ENCODE data around the gene OAF. TPM values are rescaled to one million over a fixed set of nuclear protein-coding genes. Genes with fewer than 3 reads are reported as not detected.
A peak's percentile ranks its signal among the peaks of the same experiment; 100 is the strongest.

Gene OAF
- total and polyA plus RNA-seq, 4 donors = 15.0 to 151 (median 82.0) TPM

DNA sequence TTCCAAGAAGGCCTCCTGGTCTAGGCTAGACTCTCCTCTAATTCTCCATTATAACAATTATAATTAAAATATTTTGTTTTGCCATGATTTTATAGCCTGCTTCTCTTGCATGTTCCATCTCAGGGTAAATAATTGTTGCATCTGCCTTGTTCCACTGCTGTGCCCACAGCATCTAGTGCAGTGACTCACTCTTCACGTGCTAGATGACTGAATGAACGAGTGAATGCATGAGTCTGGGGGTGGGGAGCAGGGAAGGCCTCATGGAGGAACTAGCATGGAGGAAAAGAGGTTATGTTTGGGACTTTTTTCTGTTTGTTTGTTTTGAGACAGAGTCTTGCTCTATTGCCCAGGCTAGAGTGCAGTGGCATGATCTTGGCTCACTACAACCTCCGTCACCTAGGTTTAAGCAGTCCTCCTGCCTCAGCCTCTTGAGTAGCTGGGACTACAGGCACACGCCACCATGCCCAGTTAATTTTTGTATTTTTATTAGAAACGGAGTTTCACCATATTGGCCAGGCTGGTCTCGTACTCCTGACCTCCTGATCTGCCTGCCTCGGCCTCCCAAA is 5.2 kb upstream of the OAF start:
- Histone ChIP-seq H3K36me3 (ENCODE audit: control insufficient read depth in 4 of 4, insufficient read depth in 3 of 4, low read depth in 1 of 4, low read length in 3 of 4) (no peaks in the 10 kb centered on the region), H3K9me3 (ENCODE audit: control insufficient read depth in 4 of 4, low read length in 3 of 4) (no peaks in the 10 kb centered on the region), H3K4me1 (ENCODE audit: control insufficient read depth in 4 of 4, insufficient read depth in 4 of 4, low read length in 3 of 4) (peaks cover 7 to 52% (median 18%) of the 10 kb centered on the region in 4 donors), H3K27ac (ENCODE audit: low read depth in 1 of 2, low read length in 2 of 2) (no peak overlapping the region), H3K9ac (ENCODE audit: low read depth in 1 of 2, low read length in 2 of 2) (no peak overlapping the region), H3K27me3 (ENCODE audit: control insufficient read depth in 4 of 4, insufficient read depth in 4 of 4, low read length in 3 of 4) (no peaks in the 10 kb centered on the region), H3K4me3 (ENCODE audit: low read depth in 1 of 3, low read length in 3 of 3) (no peak overlapping the region)
- no peak for DNase-seq (ENCODE audit: low spot score)
- 89% methylated on average over 7 of the region's 7 CpGs for WGBS
- no peak for TF ChIP-seq HNF4A (conservative IDR thresholded peaks at IDR 0.05)
- no peak for TF ChIP-seq GABPA (IDR thresholded peaks at IDR 0.05 in 1 of 2, conservative IDR thresholded peaks at IDR 0.05 in 1 of 2)
- TF ChIP-seq TAF1 (conservative IDR thresholded peaks at IDR 0.05) = no peak
- TF ChIP-seq, protein P1, sequence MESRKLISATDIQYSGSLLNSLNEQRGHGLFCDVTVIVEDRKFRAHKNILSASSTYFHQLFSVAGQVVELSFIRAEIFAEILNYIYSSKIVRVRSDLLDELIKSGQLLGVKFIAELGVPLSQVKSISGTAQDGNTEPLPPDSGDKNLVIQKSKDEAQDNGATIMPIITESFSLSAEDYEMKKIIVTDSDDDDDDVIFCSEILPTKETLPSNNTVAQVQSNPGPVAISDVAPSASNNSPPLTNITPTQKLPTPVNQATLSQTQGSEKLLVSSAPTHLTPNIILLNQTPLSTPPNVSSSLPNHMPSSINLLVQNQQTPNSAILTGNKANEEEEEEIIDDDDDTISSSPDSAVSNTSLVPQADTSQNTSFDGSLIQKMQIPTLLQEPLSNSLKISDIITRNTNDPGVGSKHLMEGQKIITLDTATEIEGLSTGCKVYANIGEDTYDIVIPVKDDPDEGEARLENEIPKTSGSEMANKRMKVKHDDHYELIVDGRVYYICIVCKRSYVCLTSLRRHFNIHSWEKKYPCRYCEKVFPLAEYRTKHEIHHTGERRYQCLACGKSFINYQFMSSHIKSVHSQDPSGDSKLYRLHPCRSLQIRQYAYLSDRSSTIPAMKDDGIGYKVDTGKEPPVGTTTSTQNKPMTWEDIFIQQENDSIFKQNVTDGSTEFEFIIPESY (IDR thresholded peaks at IDR 0.05) = no peak
- TF ChIP-seq, protein P2, sequence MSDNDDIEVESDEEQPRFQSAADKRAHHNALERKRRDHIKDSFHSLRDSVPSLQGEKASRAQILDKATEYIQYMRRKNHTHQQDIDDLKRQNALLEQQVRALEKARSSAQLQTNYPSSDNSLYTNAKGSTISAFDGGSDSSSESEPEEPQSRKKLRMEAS (IDR thresholded peaks at IDR 0.05) = no peak
- TF ChIP-seq RXRA (IDR thresholded peaks at IDR 0.05) = no peak
- no peak for TF ChIP-seq YY1 (IDR thresholded peaks at IDR 0.05)
- TF ChIP-seq SP1 (IDR thresholded peaks at IDR 0.05) = no peak
- no peak for TF ChIP-seq JUND (IDR thresholded peaks at IDR 0.05)

DNA sequence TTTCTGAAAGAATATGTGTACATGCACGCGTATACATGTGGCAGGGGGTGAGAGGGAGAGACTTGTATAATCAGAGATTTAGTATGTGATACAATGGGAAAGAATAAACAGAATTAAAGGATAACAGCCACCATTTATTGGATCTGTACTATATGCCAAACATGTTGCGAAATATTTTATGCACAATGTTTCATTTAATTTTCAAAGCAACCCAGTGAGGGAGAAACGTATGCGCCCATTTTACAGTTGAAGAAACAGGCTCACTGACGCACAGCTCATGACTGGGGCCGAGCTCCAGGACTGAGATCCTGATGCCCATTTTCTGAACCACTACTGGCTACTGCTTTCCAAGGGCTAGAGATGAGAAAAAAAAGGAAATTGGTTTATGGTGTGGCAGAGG is 3.3 kb upstream of the OAF start:
- peak overlapping the region; percentile 93 to 95 for H3K27ac ChIP-seq (ENCODE audit: low read depth in 1 of 2, low read length in 2 of 2)
- peaks cover 7 to 52% (median 18%) of the 10 kb centered on the region in 4 donors for H3K4me1 ChIP-seq (ENCODE audit: control insufficient read depth in 4 of 4, insufficient read depth in 4 of 4, low read length in 3 of 4)
- TF ChIP-seq HNF4G (IDR thresholded peaks at IDR 0.05) (no peak), FOXA2 (IDR thresholded peaks at IDR 0.05) (no peak), HNF4A (conservative IDR thresholded peaks at IDR 0.05) (no peak), NR2F2 (IDR thresholded peaks at IDR 0.05) (no peak), GABPA (IDR thresholded peaks at IDR 0.05 in 1 of 2, conservative IDR thresholded peaks at IDR 0.05 in 1 of 2) (no peak), YY1 (IDR thresholded peaks at IDR 0.05) (no peak), RAD21 (IDR thresholded peaks at IDR 0.05) (no peak)
- TF ChIP-seq, protein P1 (IDR thresholded peaks at IDR 0.05) = no peak
- H3K4me3 ChIP-seq (ENCODE audit: low read depth in 1 of 3, low read length in 3 of 3) = peak overlapping the region in 1 of 3 donors; percentile 47
- H3K9me3 ChIP-seq (ENCODE audit: control insufficient read depth in 4 of 4, low read length in 3 of 4) = no peaks in the 10 kb centered on the region
- 71% methylated on average over 7 of the region's 7 CpGs for WGBS
- DNase-seq (ENCODE audit: low spot score) = no peak
- H3K9ac ChIP-seq (ENCODE audit: low read depth in 1 of 2, low read length in 2 of 2) = peak overlapping the region in 1 of 2 donors; percentile 58
- no peaks in the 10 kb centered on the region for H3K36me3 ChIP-seq (ENCODE audit: control insufficient read depth in 4 of 4, insufficient read depth in 3 of 4, low read depth in 1 of 4, low read length in 3 of 4)
- H3K27me3 ChIP-seq (ENCODE audit: control insufficient read depth in 4 of 4, insufficient read depth in 4 of 4, low read length in 3 of 4) = no peaks in the 10 kb centered on the region

DNA sequence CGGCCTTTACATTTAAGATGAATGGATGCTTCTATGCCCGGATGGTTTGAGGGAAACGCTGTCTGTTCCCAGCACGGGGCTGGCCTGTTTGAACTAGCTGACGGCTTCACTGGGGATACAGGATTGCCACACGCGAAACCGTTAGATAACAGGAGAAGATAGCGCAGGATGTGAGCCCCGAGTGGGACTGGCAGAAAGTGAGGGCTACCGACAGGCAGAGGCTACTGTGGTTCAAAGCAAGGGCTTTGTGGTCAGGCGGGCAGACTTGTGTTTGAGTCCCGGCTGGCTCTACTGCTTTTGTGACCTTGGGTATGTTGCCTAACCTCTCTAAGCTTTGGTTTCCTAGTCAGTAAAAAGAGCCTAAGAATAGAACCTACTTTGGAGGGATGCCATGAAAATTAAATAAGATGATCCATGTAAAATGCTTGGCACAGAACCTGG is 2.8 kb upstream of the OAF start:
- peak overlapping the region; percentile 93 to 95 for H3K27ac ChIP-seq (ENCODE audit: low read depth in 1 of 2, low read length in 2 of 2)
- H3K27me3 ChIP-seq (ENCODE audit: control insufficient read depth in 4 of 4, insufficient read depth in 4 of 4, low read length in 3 of 4) = no peaks in the 10 kb centered on the region
- H3K4me3 ChIP-seq (ENCODE audit: low read depth in 1 of 3, low read length in 3 of 3) = peak overlapping the region in 2 of 3 donors; percentile 0 to 47
- no peaks in the 10 kb centered on the region for H3K9me3 ChIP-seq (ENCODE audit: control insufficient read depth in 4 of 4, low read length in 3 of 4)
- DNase-seq (ENCODE audit: low spot score) = no peak
- 11% methylated on average over 13 of the region's 13 CpGs for WGBS
- peaks cover 7 to 55% (median 21%) of the 10 kb centered on the region in 4 donors for H3K4me1 ChIP-seq (ENCODE audit: control insufficient read depth in 4 of 4, insufficient read depth in 4 of 4, low read length in 3 of 4)
- peak overlapping the region in 1 of 2 donors; percentile 58 for H3K9ac ChIP-seq (ENCODE audit: low read depth in 1 of 2, low read length in 2 of 2)
- H3K36me3 ChIP-seq (ENCODE audit: control insufficient read depth in 4 of 4, insufficient read depth in 3 of 4, low read depth in 1 of 4, low read length in 3 of 4) = no peaks in the 10 kb centered on the region
- TF ChIP-seq HNF4A (conservative IDR thresholded peaks at IDR 0.05) (peak; percentile 62 to 73), NR2F2 (IDR thresholded peaks at IDR 0.05) (peak; percentile 74), FOXA2 (IDR thresholded peaks at IDR 0.05) (no peak), TAF1 (conservative IDR thresholded peaks at IDR 0.05) (no peak), RXRA (IDR thresholded peaks at IDR 0.05) (peak; percentile 87 to 88), SP1 (IDR thresholded peaks at IDR 0.05) (peak; percentile 78), EGR1 (IDR thresholded peaks at IDR 0.05; ENCODE audit: low read depth in 2 of 2) (no peak), JUND (IDR thresholded peaks at IDR 0.05) (peak; percentile 23 to 42), YY1 (IDR thresholded peaks at IDR 0.05) (peak; percentile 46)
- TF ChIP-seq, protein P1 (IDR thresholded peaks at IDR 0.05) = peak; percentile 16
- TF ChIP-seq, protein P3, sequence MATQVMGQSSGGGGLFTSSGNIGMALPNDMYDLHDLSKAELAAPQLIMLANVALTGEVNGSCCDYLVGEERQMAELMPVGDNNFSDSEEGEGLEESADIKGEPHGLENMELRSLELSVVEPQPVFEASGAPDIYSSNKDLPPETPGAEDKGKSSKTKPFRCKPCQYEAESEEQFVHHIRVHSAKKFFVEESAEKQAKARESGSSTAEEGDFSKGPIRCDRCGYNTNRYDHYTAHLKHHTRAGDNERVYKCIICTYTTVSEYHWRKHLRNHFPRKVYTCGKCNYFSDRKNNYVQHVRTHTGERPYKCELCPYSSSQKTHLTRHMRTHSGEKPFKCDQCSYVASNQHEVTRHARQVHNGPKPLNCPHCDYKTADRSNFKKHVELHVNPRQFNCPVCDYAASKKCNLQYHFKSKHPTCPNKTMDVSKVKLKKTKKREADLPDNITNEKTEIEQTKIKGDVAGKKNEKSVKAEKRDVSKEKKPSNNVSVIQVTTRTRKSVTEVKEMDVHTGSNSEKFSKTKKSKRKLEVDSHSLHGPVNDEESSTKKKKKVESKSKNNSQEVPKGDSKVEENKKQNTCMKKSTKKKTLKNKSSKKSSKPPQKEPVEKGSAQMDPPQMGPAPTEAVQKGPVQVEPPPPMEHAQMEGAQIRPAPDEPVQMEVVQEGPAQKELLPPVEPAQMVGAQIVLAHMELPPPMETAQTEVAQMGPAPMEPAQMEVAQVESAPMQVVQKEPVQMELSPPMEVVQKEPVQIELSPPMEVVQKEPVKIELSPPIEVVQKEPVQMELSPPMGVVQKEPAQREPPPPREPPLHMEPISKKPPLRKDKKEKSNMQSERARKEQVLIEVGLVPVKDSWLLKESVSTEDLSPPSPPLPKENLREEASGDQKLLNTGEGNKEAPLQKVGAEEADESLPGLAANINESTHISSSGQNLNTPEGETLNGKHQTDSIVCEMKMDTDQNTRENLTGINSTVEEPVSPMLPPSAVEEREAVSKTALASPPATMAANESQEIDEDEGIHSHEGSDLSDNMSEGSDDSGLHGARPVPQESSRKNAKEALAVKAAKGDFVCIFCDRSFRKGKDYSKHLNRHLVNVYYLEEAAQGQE (IDR thresholded peaks at IDR 0.05) = peak; percentile 22
